GM19468 (cell line): ENCODE data around the gene LARP1B.
"Not testable (repeated sequence)": the region's sequence is repeated elsewhere in the genome, so short reads cannot be mapped to it uniquely, and the experiment has no call there.

Experiments
- ATAC-seq: cut with Tn5 transposase; IDR thresholded peaks from one replicate; pipeline ENCODE4 v1.9.1; 2021; ENCODE audit warnings: mild to moderate bottlenecking, moderate library complexity, moderate number of reproducible peaks; ENCODE audit not compliant: unreplicated experiment; ENCODE audit errors: extremely low read depth

Gene LARP1B

GRCh38 chr4:128220286-128221235, 159.4 kb downstream of the LARP1B start:
- ATAC-seq = no peak

- ATAC-seq = no peak
Observed at GRCh38 chr4:128221586-128221985, 160.5 kb downstream of the LARP1B start.

- no peak for ATAC-seq
Observed at GRCh38 chr4:128225148-128225547, 164.0 kb downstream of the LARP1B start.

GRCh38 chr4:128227991-128228571, 167.0 kb downstream of the LARP1B start:
- ATAC-seq = no peak

GRCh38 chr4:128228845-128229795, 168.0 kb downstream of the LARP1B start:
- no peak for ATAC-seq

GRCh38 chr4:128232719-128233118, 171.6 kb downstream of the LARP1B start:
- ATAC-seq = no peak

- no peak for ATAC-seq
Observed at GRCh38 chr4:128234836-128235235, 173.7 kb downstream of the LARP1B start.

GRCh38 chr4:128241019-128241418, 179.9 kb downstream of the LARP1B start:
- no peak for ATAC-seq

- ATAC-seq = no peak
Observed at GRCh38 chr4:128241425-128241913, 180.4 kb downstream of the LARP1B start.

GRCh38 chr4:128241981-128242380, 180.9 kb downstream of the LARP1B start:
- ATAC-seq = no peak

GRCh38 chr4:128242601-128243000, 181.5 kb downstream of the LARP1B start:
- no peak for ATAC-seq

GRCh38 chr4:128244379-128244778, 183.3 kb downstream of the LARP1B start:
- ATAC-seq = no peak

GRCh38 chr4:128245391-128245790, 184.3 kb downstream of the LARP1B start:
- ATAC-seq = not testable (repeated sequence)

- no peak for ATAC-seq
Observed at GRCh38 chr4:128247906-128248305, 186.8 kb downstream of the LARP1B start.

- no peak for ATAC-seq
Observed at GRCh38 chr4:128249787-128250668, 188.9 kb downstream of the LARP1B start.

GRCh38 chr4:128255906-128256305, 194.8 kb downstream of the LARP1B start:
- no peak for ATAC-seq

- no peak for ATAC-seq
Observed at GRCh38 chr4:128256539-128256938, 195.4 kb downstream of the LARP1B start.

GRCh38 chr4:128258166-128258565, 197.1 kb downstream of the LARP1B start:
- not testable (repeated sequence) for ATAC-seq

GRCh38 chr4:128259889-128260288, 198.8 kb downstream of the LARP1B start:
- ATAC-seq = not testable (repeated sequence)
